Colonic mucosa (tissue), 4 donors: ENCODE measurements around the gene GNA12. TPM values are rescaled to one million over a fixed set of nuclear protein-coding genes. Genes with fewer than 3 reads are reported as not detected.

Source experiments
- DNase-seq: peaks from one replicate; pipeline ENCODE4 v3.0.0-alpha.2; 2020
- H3K27ac ChIP-seq: fragments of 200-600 bp; one replicate; pipeline ENCODE4 v1.8.0; 2021
- H3K27me3 ChIP-seq: fragments of 200-600 bp; one replicate; pipeline ENCODE4 v1.8.0; 2021
- H3K36me3 ChIP-seq: fragments of 200-600 bp; one replicate; pipeline ENCODE4 v1.8.0; 2021
- H3K4me1 ChIP-seq: fragments of 200-600 bp; one replicate; pipeline ENCODE4 v1.8.0; 2021; ENCODE audit warnings: mild to moderate bottlenecking
- H3K4me3 ChIP-seq: fragments of 200-600 bp; one replicate; pipeline ENCODE4 v1.8.0; 2021
- H3K9ac ChIP-seq, 2 donors: one replicate each; pipeline ENCODE4 v1.7.0; 2013; ENCODE audit warnings: control low read depth in 2 of 2, low read depth in 2 of 2, low read length in 2 of 2
- H3K9me3 ChIP-seq: fragments of 200-600 bp; one replicate; pipeline ENCODE4 v1.8.0; 2021
- intact Hi-C: fragments of 100-400 bp; cut with DNase I; formaldehyde crosslinking; loops from one replicate; pipeline ENCODE4 v1.14.1; 2022
- total RNA-seq, 2 donors: library from RNA; stranded (reverse); fragmentation: NEBNext Ultra II Directional in 1 of 2; extraction: Animal tissue kit (Norgen Biotek cat#: 25700) in 1 of 2; gene quantifications; one replicate each; pipeline ENCODE4 v1.2.1, GENCODE V29; 2021
- TF ChIP-seq, protein P1 (sequence below): fragments of 200-600 bp; IDR thresholded peaks from one replicate; pipeline ENCODE4 v1.8.0; 2022; ENCODE audit warnings: antibody characterized with exemption, mild to moderate bottlenecking
- donor health status: healthy.
- donor health status: DM: no; HTN: no; CAD: no.
- donor health status: DM: no; HTN: no; CAD: no.

GNA12 gene
- total RNA-seq, 2 donors from 2014 or later: 19.7 to 24.8 TPM

GRCh38 chr7:2864999-2865670 lies 21.0 kb upstream of the GNA12 start:
- TF ChIP-seq, protein P1, sequence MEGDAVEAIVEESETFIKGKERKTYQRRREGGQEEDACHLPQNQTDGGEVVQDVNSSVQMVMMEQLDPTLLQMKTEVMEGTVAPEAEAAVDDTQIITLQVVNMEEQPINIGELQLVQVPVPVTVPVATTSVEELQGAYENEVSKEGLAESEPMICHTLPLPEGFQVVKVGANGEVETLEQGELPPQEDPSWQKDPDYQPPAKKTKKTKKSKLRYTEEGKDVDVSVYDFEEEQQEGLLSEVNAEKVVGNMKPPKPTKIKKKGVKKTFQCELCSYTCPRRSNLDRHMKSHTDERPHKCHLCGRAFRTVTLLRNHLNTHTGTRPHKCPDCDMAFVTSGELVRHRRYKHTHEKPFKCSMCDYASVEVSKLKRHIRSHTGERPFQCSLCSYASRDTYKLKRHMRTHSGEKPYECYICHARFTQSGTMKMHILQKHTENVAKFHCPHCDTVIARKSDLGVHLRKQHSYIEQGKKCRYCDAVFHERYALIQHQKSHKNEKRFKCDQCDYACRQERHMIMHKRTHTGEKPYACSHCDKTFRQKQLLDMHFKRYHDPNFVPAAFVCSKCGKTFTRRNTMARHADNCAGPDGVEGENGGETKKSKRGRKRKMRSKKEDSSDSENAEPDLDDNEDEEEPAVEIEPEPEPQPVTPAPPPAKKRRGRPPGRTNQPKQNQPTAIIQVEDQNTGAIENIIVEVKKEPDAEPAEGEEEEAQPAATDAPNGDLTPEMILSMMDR: peak; percentile 91
- Histone ChIP-seq H3K27ac (no peak overlapping the region), H3K9me3 (no peaks in the 10 kb centered on the region), H3K36me3 (no peaks in the 10 kb centered on the region), H3K27me3 (no peaks in the 10 kb centered on the region), H3K4me3 (no peak overlapping the region), H3K4me1 (no peaks in the 10 kb centered on the region), H3K9ac (no peak overlapping the region)
- intact Hi-C loops: loop anchor here (2.0 to 10.0 kb wide), 2 partner anchors 290 to 1030 kb away; no protein-coding TSS in a partner anchor
- peak; percentile 70 for DNase-seq

- H3K4me3 ChIP-seq: no peak overlapping the region
- intact Hi-C loops: loop anchor here (2.0 to 10.0 kb wide), 2 partner anchors 290 to 1030 kb away; no protein-coding TSS in a partner anchor
- peak overlapping the region; percentile 33 to 34 for H3K9ac ChIP-seq
Observed at GRCh38 chr7:2864204-2864985, 20.3 kb upstream of the GNA12 start.

GRCh38 chr7:2863461-2864066 lies 19.5 kb upstream of the GNA12 start:
- intact Hi-C loops: loop anchor here (2.0 to 10.0 kb wide), 2 partner anchors 291 to 1031 kb away; no protein-coding TSS in a partner anchor
- H3K27me3 ChIP-seq: no peaks in the 10 kb centered on the region
- no peaks in the 10 kb centered on the region for H3K4me1 ChIP-seq
- peak; percentile 68 for DNase-seq
- H3K27ac ChIP-seq: peak overlapping the region; percentile 84
- no peaks in the 10 kb centered on the region for H3K36me3 ChIP-seq
- peak overlapping the region; percentile 34 to 60 for H3K9ac ChIP-seq
- no peaks in the 10 kb centered on the region for H3K9me3 ChIP-seq
- TF ChIP-seq, protein P1: no peak
- H3K4me3 ChIP-seq: no peak overlapping the region

More at GRCh38 chr7:2864204-2864985, 20.3 kb upstream of the GNA12 start:
- Histone ChIP-seq H3K9me3 (no peaks in the 10 kb centered on the region), H3K27me3 (no peaks in the 10 kb centered on the region), H3K27ac (peak overlapping the region; percentile 84), H3K36me3 (no peaks in the 10 kb centered on the region), H3K4me1 (no peaks in the 10 kb centered on the region)
- no peak for DNase-seq
- TF ChIP-seq, protein P1: no peak

DNA sequence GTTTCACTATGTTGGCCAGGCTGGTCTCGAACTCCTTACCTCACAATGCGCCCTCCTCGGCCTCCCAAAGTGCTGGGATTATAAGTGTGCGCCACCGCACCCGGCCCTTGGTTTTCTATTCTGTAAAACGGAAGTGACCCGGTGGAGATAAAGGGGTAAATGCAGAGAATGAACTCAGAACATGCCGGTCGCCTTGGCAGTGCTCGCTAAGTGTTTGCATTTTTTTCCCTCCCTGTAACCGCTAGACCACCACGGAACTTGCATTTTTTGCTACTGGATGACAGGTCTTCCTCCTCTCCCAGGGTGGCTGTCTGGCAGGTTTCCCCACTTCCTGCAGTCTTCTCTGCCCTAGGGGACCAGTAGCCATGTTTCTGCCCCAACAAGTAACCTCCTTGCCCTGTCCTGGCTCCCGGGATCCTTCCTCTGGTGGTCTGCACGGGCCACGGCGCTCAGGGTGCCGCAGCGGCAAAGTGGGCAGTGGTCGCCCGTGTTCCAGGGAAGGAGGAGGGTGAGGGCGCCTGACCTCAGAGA lies 18.8 kb upstream of the GNA12 start:
- TF ChIP-seq, protein P1: no peak
- Histone ChIP-seq H3K27me3 (no peaks in the 10 kb centered on the region), H3K9ac (peak overlapping the region; percentile 4 to 60), H3K27ac (peak overlapping the region; percentile 84), H3K36me3 (no peaks in the 10 kb centered on the region), H3K9me3 (no peaks in the 10 kb centered on the region), H3K4me3 (no peak overlapping the region), H3K4me1 (no peaks in the 10 kb centered on the region)
- no peak for DNase-seq
- intact Hi-C loops: loop anchor here (10.0 kb wide), 1 partner anchor 1032 kb away; no protein-coding TSS in a partner anchor

DNA sequence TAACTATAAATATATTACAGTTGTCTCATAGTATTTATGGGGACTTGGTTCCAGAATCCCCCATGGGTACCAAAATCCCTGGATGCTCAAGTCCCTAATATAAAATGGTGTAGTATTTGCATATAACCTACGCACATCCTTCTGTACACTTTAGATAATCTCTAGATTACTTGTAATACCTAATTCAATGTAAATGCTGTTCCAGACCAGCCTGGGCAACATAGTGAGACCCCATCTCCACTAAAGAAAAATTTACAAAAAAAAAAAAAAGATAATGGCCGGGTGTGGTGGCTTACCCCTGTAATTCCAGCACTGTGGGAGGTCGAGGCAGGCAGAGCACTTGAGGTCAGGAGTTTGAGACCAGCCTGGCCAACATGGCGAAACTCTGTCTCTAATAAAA lies 17.4 kb upstream of the GNA12 start:
- intact Hi-C loops: loop anchor here (10.0 kb wide), 1 partner anchor 1033 kb away; no protein-coding TSS in a partner anchor
- TF ChIP-seq, protein P1: no peak

More for the DNA sequence above, 17.4 kb upstream of the GNA12 start:
- no peak overlapping the region for H3K27ac ChIP-seq
- H3K36me3 ChIP-seq: no peaks in the 10 kb centered on the region
- DNase-seq: no peak
- no peaks in the 10 kb centered on the region for H3K9me3 ChIP-seq
- H3K27me3 ChIP-seq: no peaks in the 10 kb centered on the region
- H3K4me3 ChIP-seq: no peak overlapping the region
- H3K9ac ChIP-seq: no peak overlapping the region
- H3K4me1 ChIP-seq: no peaks in the 10 kb centered on the region
